Activated gamma-delta T cell (primary cell): ENCODE data around the gene NEUROG2.
"Not testable (repeated sequence)": the region's sequence is repeated elsewhere in the genome, so short reads cannot be mapped to it uniquely, and the experiment has no call there.

ENCODE experiments used
- DNase-seq: peaks from one replicate; lab custom pipeline; 2025; lab: John Stamatoyannopoulos, UW

NEUROG2 gene

GRCh38 chr4:112490808-112491207 is 25.2 kb downstream of the NEUROG2 start:
- DNase-seq = not testable (repeated sequence)

GRCh38 chr4:112485930-112486329 is 30.1 kb downstream of the NEUROG2 start:
- DNase-seq = no peak

- DNase-seq = no peak
Observed at GRCh38 chr4:112473985-112474384, 42.0 kb downstream of the NEUROG2 start.

- DNase-seq = no peak
Observed at GRCh38 chr4:112472318-112472717, 43.7 kb downstream of the NEUROG2 start.
